ENCODE results near the gene HSPB8.

- TF ChIP-seq CTCF (conservative IDR thresholded peaks at IDR 0.05) (no peak), ZFX (IDR thresholded peaks at IDR 0.05) (no peak)
These were observed 46.7 kb downstream of the HSPB8 start for GRCh38 chr12:119225454-119225853.
